Progenitor cell of endocrine pancreas (in vitro differentiated cells): ENCODE results near the gene ARAP1. TPM values are rescaled to one million over a fixed set of nuclear protein-coding genes. Genes with fewer than 3 reads are reported as not detected.

ENCODE experiments used
- DNase-seq: peaks from one replicate; pipeline ENCODE4 v3.0.0; 2021; ENCODE audit warnings: low spot score; ENCODE audit not compliant: unreplicated experiment
- H3K27ac Mint-ChIP-seq: 2 replicates; pipeline ENCODE4 v1.8.0; 2021; ENCODE audit warnings: mild to moderate bottlenecking, moderate library complexity, mixed read lengths
- H3K27me3 Mint-ChIP-seq: 2 replicates; pipeline ENCODE4 v1.8.0; 2021; ENCODE audit warnings: mixed read lengths
- H3K36me3 Mint-ChIP-seq: 2 replicates; pipeline ENCODE4 v1.8.0; 2022; ENCODE audit warnings: mixed read lengths; ENCODE audit not compliant: insufficient read depth
- H3K4me1 Mint-ChIP-seq: 2 replicates; pipeline ENCODE4 v1.8.0; 2021; ENCODE audit warnings: low read depth, mixed read lengths
- H3K4me3 Mint-ChIP-seq: 2 replicates; pipeline ENCODE4 v1.8.0; 2021; ENCODE audit warnings: low read depth, mild to moderate bottlenecking, moderate library complexity, mixed read lengths
- H3K9me3 Mint-ChIP-seq: 2 replicates; pipeline ENCODE4 v1.8.0; 2021; ENCODE audit warnings: low read depth, mixed read lengths
- total RNA-seq: library from RNA; stranded (reverse); gene quantifications from 2 replicates; pipeline ENCODE4 v1.2.1, GENCODE V29; 2021
- TF ChIP-seq, protein P1 (sequence below): fragments of 200-600 bp; sonication (generic); IDR thresholded peaks from one replicate; pipeline ENCODE4 v1.5.0; 2021; ENCODE audit warnings: antibody characterized with exemption, mild to moderate bottlenecking; ENCODE audit not compliant: unreplicated experiment

The ARAP1 gene
- total RNA-seq, 1 donor from 2014 or later, result 86.7 TPM

DNA sequence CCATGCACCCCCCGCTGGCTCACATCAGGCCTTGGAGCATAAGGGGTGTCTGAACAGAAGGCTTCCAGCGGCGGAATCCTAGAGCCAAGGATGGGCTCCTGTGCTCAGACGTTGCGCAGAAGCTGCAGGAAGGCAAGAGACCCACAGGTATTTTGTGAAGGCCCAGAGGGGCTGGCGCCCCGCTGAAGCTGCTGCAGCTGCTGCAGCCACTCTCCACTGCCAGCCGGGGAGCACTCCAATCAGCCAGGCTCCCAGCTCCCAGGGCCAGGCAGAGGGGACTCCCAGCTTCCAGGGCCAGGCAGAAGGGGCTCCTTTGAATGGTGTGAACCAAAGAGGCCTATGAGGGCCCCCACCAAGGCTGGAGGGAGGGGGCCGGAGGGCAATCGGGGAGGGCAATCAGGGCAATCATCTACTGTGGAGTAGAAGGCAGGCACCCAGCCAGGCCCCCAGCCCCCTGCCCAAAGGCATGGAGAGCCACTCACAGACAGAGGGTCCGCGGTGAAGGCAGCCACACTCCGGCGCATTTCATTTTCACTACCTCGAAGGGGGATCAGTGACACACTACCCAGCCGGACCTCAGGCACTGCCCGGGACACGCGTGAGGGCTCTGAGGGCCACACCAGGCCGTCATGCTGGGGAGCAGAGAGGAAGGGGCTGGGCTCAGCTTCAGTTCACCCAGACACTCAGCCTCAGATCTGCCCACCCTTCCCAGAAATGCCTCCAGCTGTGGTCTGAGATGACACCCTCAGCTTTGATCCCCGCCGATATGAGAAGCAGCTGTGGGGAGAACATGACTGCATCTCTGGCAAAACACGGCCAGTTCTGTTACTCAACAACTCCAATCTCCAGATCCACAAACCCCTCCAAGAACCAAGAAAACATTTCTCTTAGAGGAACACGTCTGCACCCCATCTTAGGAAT, 66.4 kb downstream of the ARAP1 start:
- no peak for DNase-seq
- H3K27me3 Mint-ChIP-seq, result no peaks in the 10 kb centered on the region
- H3K4me3 Mint-ChIP-seq, result no peak overlapping the region
- TF ChIP-seq, protein P1, sequence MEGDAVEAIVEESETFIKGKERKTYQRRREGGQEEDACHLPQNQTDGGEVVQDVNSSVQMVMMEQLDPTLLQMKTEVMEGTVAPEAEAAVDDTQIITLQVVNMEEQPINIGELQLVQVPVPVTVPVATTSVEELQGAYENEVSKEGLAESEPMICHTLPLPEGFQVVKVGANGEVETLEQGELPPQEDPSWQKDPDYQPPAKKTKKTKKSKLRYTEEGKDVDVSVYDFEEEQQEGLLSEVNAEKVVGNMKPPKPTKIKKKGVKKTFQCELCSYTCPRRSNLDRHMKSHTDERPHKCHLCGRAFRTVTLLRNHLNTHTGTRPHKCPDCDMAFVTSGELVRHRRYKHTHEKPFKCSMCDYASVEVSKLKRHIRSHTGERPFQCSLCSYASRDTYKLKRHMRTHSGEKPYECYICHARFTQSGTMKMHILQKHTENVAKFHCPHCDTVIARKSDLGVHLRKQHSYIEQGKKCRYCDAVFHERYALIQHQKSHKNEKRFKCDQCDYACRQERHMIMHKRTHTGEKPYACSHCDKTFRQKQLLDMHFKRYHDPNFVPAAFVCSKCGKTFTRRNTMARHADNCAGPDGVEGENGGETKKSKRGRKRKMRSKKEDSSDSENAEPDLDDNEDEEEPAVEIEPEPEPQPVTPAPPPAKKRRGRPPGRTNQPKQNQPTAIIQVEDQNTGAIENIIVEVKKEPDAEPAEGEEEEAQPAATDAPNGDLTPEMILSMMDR, result no peak
- no peaks in the 10 kb centered on the region for H3K4me1 Mint-ChIP-seq
- H3K36me3 Mint-ChIP-seq, result peaks cover 12% of the 10 kb centered on the region
- H3K27ac Mint-ChIP-seq, result no peak overlapping the region
- H3K9me3 Mint-ChIP-seq, result no peaks in the 10 kb centered on the region

GRCh38 chr11:72684236-72684912, 67.8 kb downstream of the ARAP1 start:
- DNase-seq, result peak; percentile 43
- Mint-ChIP-seq H3K4me1 (no peaks in the 10 kb centered on the region), H3K27ac (no peak overlapping the region)

GRCh38 chr11:72683782-72684200, 68.4 kb downstream of the ARAP1 start:
- Mint-ChIP-seq H3K27ac (no peak overlapping the region), H3K36me3 (peaks cover 7% of the 10 kb centered on the region), H3K27me3 (peaks cover 18% of the 10 kb centered on the region), H3K4me3 (no peak overlapping the region), H3K9me3 (no peaks in the 10 kb centered on the region), H3K4me1 (no peaks in the 10 kb centered on the region)
- DNase-seq, result peak; percentile 79
- TF ChIP-seq, protein P1, result peak; percentile 85

More at GRCh38 chr11:72684236-72684912, 67.8 kb downstream of the ARAP1 start:
- Mint-ChIP-seq H3K36me3 (peaks cover 7% of the 10 kb centered on the region), H3K27me3 (peaks cover 13% of the 10 kb centered on the region), H3K9me3 (no peaks in the 10 kb centered on the region), H3K4me3 (no peak overlapping the region)
- TF ChIP-seq, protein P1, result peak; percentile 65

DNA sequence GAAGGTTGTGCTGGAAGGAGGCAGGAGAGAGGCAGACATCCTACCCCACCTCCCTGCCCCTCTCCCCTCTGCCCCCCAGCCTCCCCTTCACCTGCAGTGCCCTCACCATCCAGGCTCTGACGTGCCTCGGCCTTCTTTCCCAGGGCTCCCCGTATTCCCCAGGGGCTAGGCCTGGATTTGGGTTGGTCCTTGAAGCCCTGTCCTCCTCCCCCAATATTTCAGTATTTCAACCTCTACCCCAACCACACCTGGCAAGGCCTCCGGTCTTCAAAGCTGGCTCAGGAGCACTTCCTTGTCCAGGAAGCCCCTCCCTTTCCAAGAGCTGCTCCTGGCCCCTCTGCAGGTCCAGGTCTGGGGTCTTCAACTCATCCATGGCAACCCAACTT, 69.4 kb downstream of the ARAP1 start:
- Mint-ChIP-seq H3K36me3 (peaks cover 5% of the 10 kb centered on the region), H3K27me3 (peaks cover 27% of the 10 kb centered on the region), H3K4me1 (no peaks in the 10 kb centered on the region), H3K4me3 (no peak overlapping the region), H3K9me3 (no peaks in the 10 kb centered on the region), H3K27ac (no peak overlapping the region)
- DNase-seq, result no peak
- TF ChIP-seq, protein P1, result no peak

DNA sequence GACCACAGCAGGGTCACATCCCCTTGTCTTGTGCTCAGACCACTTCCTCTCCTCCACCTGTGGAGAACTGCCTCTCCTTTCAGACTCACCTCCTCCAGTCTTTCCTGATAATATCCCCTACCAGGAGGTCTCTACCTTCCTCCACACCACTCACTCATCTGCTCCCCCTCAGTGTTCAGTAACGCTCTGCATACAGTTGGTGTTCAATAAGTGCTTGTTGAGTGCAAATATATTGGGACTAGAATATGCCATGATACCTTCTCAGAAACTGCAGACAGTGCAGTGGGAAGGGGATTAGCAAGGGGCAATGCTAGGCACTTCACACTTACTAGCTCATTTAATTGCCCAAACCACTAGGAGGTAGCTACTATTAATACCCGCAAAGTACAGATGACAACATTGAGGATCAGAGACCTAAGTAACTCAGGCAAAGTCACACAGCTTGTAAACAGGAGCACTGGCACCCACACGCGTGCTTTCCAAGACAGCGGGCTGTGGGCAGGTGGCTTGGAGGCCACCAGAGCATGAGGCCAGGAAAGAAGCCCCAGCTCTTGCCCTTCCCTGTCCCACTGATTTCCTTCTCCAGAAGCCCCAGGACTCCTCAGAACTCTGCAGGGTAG, 69.9 kb downstream of the ARAP1 start:
- no peak for DNase-seq
- Mint-ChIP-seq H3K36me3 (peaks cover 5% of the 10 kb centered on the region), H3K9me3 (no peaks in the 10 kb centered on the region), H3K27me3 (peaks cover 32% of the 10 kb centered on the region), H3K27ac (peak overlapping the region; percentile 81), H3K4me3 (no peak overlapping the region), H3K4me1 (no peaks in the 10 kb centered on the region)
- TF ChIP-seq, protein P1, result no peak
